Cardiac fibroblast (primary cell): ENCODE results near the gene C10orf95.

Experiments
- DNase-seq, 2 donors: peaks; one replicate each; pipeline versions ENCODE4 v3.0.0 to v3.0.0-alpha.2; 2010; ENCODE audit warnings: low read depth in 2 of 2
- H3K4me3 ChIP-seq, 2 donors: replicated peaks in 1 of 2; 1 replicate in 1 of 2; 2 replicates in 1 of 2; pipeline ENCODE4 v1.5.1; 2011; ENCODE audit warnings: low read depth in 2 of 2, low read length in 2 of 2, mild to moderate bottlenecking in 2 of 2, moderate library complexity in 1 of 2
- CTCF ChIP-seq: IDR thresholded peaks from one replicate; pipeline ENCODE4 v1.5.1; 2011; ENCODE audit warnings: low read depth, mild to moderate bottlenecking, low read length, inconsistent platforms

The C10orf95 gene

GRCh38 chr10:102411341-102412255 lies 39.7 kb downstream of the C10orf95 start:
- no peak for DNase-seq
- no peak for TF ChIP-seq CTCF
- H3K4me3 ChIP-seq = no peak overlapping the region

DNA sequence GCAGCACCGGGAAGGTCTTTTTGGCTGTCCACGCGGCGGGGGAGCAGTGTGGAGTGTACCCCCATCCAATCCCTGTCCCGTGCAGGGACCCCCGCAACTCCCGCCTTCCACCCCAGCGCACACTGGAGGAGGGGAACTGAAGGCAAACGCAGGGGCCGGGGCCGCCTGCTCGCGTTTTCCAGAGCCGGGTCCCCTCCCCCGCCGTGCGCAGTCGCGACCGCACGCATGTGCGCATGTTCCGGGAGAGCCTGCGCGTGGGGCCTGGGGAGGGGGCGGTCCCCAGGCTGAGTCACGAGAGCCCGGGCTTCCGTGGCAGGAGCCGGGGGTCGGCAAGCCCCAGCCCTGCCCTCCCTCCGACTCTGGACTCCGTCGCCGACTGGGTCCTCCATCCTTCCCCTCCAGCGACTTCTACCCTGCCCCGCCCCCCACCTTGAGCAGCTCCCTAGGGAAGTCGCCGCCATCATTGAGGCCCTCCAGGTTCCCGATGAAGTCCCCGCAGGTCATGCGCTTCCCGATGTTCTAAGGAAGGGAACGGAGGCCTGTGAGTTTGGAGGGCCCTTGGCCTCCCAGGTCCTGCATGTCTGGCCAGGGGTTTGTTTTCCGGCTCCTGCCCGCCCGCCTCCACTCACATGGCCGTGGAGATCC lies 40.8 kb downstream of the C10orf95 start:
- DNase-seq = peak in 1 of 2 donors; percentile 33
- TF ChIP-seq CTCF = no peak
- peak overlapping the region; percentile 7 to 34 for H3K4me3 ChIP-seq

DNA sequence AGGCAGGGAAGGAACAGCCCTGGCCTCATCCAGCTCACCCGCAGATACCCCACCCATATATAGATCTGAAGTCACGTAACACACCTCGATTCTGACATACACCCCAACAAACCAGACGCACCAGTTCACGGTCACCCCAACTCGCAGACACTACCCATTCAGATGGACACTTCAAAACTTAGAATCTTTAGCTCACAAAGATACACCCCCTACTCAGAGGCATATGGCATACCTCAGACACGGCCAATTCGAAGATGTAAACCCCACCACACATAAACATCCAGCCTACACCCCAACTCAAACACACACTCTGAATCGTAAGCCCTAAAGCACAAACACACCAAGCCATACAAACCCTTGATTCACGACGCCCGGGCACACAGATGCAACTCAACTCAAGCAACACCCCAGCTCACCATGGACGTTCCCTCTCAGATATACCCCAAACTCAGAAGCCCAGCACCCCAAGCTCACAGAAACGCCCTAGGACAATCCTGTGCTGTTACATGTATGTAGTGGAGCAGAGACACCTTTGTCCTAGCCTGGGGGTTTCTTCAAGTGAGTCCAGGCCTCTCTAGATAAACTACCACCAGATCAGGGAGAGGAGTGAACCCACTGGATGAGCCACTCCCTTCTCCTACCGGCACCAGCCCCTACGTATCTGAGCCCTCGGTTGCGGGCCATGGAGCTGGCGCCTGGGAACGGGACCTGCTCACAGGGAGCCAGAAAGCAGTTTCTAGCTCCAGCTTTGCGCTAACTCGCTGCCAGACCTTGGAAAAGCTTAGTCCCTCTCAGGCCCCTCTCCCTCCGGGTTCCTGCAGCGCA lies 41.5 kb downstream of the C10orf95 start:
- no peak for TF ChIP-seq CTCF
- no peak for DNase-seq

GRCh38 chr10:102408728-102409603 lies 42.4 kb downstream of the C10orf95 start:
- DNase-seq = peak in 1 of 2 donors; percentile 55
- no peak for TF ChIP-seq CTCF
- peak overlapping the region; percentile 36 to 42 for H3K4me3 ChIP-seq

More for the DNA sequence above, 41.5 kb downstream of the C10orf95 start:
- peak overlapping the region; percentile 7 to 34 for H3K4me3 ChIP-seq

DNA sequence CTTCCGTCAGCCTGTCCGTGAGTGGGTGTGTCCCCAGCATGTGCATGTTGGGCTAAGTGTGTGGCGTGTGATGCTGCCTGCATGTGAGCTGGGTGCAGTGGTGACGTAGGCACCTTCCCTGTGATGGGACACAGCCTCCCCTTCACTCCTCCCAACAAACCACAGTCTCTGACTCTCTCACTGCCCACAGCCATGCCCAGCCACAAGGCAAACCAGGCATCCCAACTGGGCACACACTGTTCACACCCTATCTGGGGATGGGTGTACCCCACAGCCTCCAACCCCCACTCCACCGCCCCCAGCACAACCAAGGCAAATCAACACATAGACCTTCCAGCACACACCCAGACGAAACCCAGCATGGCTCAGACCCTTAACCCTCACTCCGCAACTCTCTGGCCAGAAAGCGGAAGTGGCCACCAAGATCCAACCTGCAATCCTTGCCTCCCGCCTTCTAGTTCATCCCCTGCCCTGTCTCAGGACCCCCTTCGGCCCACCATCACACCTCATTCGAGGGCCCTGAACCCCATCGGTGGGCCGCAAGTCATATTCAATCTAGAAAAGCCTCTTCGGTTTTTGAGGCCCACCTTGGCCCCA lies 43.1 kb downstream of the C10orf95 start:
- peak overlapping the region; percentile 36 to 42 for H3K4me3 ChIP-seq
- no peak for DNase-seq
- no peak for TF ChIP-seq CTCF
